Suprapubic skin (tissue), 4 donors: ENCODE measurements around the gene SLC6A7.
A peak's percentile ranks its signal among the peaks of the same experiment; 100 is the strongest.

Experiments
- CTCF ChIP-seq, 2 donors: fragments of 200-600 bp in 1 of 2; fragments of 450-650 bp in 1 of 2; sonication (generic) in 1 of 2; IDR thresholded peaks; one replicate each; pipeline ENCODE4 v1.5.1; 2016 to 2019; ENCODE audit warnings: antibody characterized with exemption in 2 of 2, mild to moderate bottlenecking in 1 of 2, moderate library complexity in 1 of 2
- EP300 ChIP-seq: sonication (generic); formaldehyde crosslinking; IDR thresholded peaks from one replicate; pipeline ENCODE4 v1.6.1; 2017; ENCODE audit warnings: antibody characterized with exemption
- POLR2A ChIP-seq, 2 donors: fragments of 450-650 bp; IDR thresholded peaks; one replicate each; pipeline ENCODE4 v1.6.1; 2017; ENCODE audit warnings: antibody characterized with exemption in 2 of 2, mild to moderate bottlenecking in 2 of 2, moderate library complexity in 2 of 2
- POLR2AphosphoS5 ChIP-seq, 3 donors: sonication (generic); formaldehyde crosslinking; IDR thresholded peaks; one replicate each; pipeline ENCODE4 v1.6.1; 2017; ENCODE audit warnings: antibody characterized with exemption in 3 of 3

GRCh38 chr5:150142959-150143349 is 46.9 kb upstream of the SLC6A7 start:
- TF ChIP-seq POLR2AphosphoS5 (IDR thresholded peaks at IDR 0.05) (peak in 1 of 3 donors; percentile 35), CTCF (IDR thresholded peaks at IDR 0.05) (no peak), POLR2A (IDR thresholded peaks at IDR 0.05) (no peak), EP300 (no peak)
